PC-3 (cell line): Measurements from ENCODE around the gene SPRR2E.

Experiments used
- CTCF ChIP-seq: fragments of 300-600 bp; sonication (generic); conservative IDR thresholded peaks from 2 replicates; pipeline ENCODE4 v1.5.1; 2017; ENCODE audit warnings: antibody characterized with exemption, low read depth, mild to moderate bottlenecking, low read length
- EZH2phosphoT487 ChIP-seq: fragments of 300-600 bp; sonication (generic); IDR thresholded peaks from 2 replicates; pipeline ENCODE4 v1.6.1; 2018; ENCODE audit warnings: mild to moderate bottlenecking, antibody characterized with exemption, low read length, borderline replicate concordance

GRCh38 chr1:153119491-153119971 lies 25.2 kb upstream of the SPRR2E start:
- no peak for TF ChIP-seq CTCF
- no peak for TF ChIP-seq EZH2phosphoT487
